Mucosa of descending colon (tissue), 3 donors: Measurements from ENCODE around the gene TEC. TPM values are rescaled to one million over a fixed set of nuclear protein-coding genes. Genes with fewer than 3 reads are reported as not detected.

Experiments used
- ATAC-seq: fragments of 200-7000 bp; cut with Tn5 transposase; one replicate; pipeline ENCODE4 v1.9.1; 2020; ENCODE audit warnings: mild to moderate bottlenecking, moderate library complexity
- DNase-seq, 3 donors: peaks; one replicate each; pipeline ENCODE4 v3.0.0-alpha.2; 2020
- H3K36me3 ChIP-seq: fragments of 200-600 bp; one replicate; pipeline ENCODE4 v1.8.0; 2021; ENCODE audit warnings: low read depth, mild to moderate bottlenecking
- H3K4me1 ChIP-seq: fragments of 200-600 bp; one replicate; pipeline ENCODE4 v1.8.0; 2021; ENCODE audit warnings: low read depth, mild to moderate bottlenecking
- H3K4me3 ChIP-seq: fragments of 200-600 bp; one replicate; pipeline ENCODE4 v1.8.0; 2021; ENCODE audit warnings: mild to moderate bottlenecking
- H3K9me3 ChIP-seq: fragments of 200-600 bp; one replicate; pipeline ENCODE4 v1.8.0; 2021; ENCODE audit warnings: mild to moderate bottlenecking
- CTCF ChIP-seq: fragments of 200-600 bp; IDR thresholded peaks from one replicate; pipeline ENCODE4 v1.8.0; 2022; ENCODE audit warnings: antibody characterized with exemption, mild to moderate bottlenecking
- intact Hi-C, 2 donors: fragments of 100-400 bp; cut with DNase I in 1 of 2; cut with micrococcal nuclease in 1 of 2; formaldehyde crosslinking; loops; one replicate each; pipeline versions ENCODE4 v1.11.0 to v1.11.1; 2022; cut with DNase I, micrococcal nuclease
- total RNA-seq, 3 donors: library from RNA; stranded (reverse); fragmentation: NEBNext Ultra II Directional in 2 of 3; extraction: Animal tissue kit (Norgen Biotek cat#: 25700) in 2 of 3; gene quantifications; one replicate each; pipeline versions ENCODE4 v1.2.1 to v1.2.4, GENCODE V29; 2021 to 2023
- donor health status: DM: no; HTN: no; CAD: no; lungs with moderate emphysema.
- donor health status: DM: no; HTN: no; CAD: no.
- donor health status: DM: no; HTN: yes; CAD: no.

TEC gene
- total RNA-seq, 3 donors from 2014 or later: 3.4 to 4.0 (median 3.8) TPM

- Histone ChIP-seq H3K4me3 (no peak overlapping the region), H3K9me3 (no peaks in the 10 kb centered on the region), H3K36me3 (no peaks in the 10 kb centered on the region), H3K4me1 (no peaks in the 10 kb centered on the region)
- ATAC-seq (no peak), DNase-seq (no peak)
- TF ChIP-seq CTCF: no peak
- intact Hi-C loops: no loop called here
Measured at GRCh38 chr4:48139691-48140090, 129.9 kb downstream of the TEC start.

GRCh38 chr4:48138936-48139335 lies 130.7 kb downstream of the TEC start:
- DNase-seq (peak in 1 of 3 donors; percentile 19), ATAC-seq (peak; percentile 79)
- H3K4me3 ChIP-seq: no peak overlapping the region
- no peaks in the 10 kb centered on the region for H3K4me1 ChIP-seq
- intact Hi-C loops: no loop called here
- no peaks in the 10 kb centered on the region for H3K36me3 ChIP-seq
- H3K9me3 ChIP-seq: no peaks in the 10 kb centered on the region
- no peak for TF ChIP-seq CTCF

- TF ChIP-seq CTCF: no peak
- ATAC-seq: no peak
- no peaks in the 10 kb centered on the region for H3K4me1 ChIP-seq
- intact Hi-C loops: no loop called here
- no peaks in the 10 kb centered on the region for H3K9me3 ChIP-seq
- H3K36me3 ChIP-seq: no peaks in the 10 kb centered on the region
- no peak for DNase-seq
- H3K4me3 ChIP-seq: no peak overlapping the region
Measured at GRCh38 chr4:48138511-48138910, 131.1 kb downstream of the TEC start.

- peak; percentile 61 for ATAC-seq
- TF ChIP-seq CTCF: no peak
- intact Hi-C loops: no loop called here
- H3K9me3 ChIP-seq: no peaks in the 10 kb centered on the region
- DNase-seq: no peak
- no peak overlapping the region for H3K4me3 ChIP-seq
- H3K4me1 ChIP-seq: no peaks in the 10 kb centered on the region
- no peaks in the 10 kb centered on the region for H3K36me3 ChIP-seq
Measured at GRCh38 chr4:48137846-48138245, 131.8 kb downstream of the TEC start.

GRCh38 chr4:48134081-48134480 lies 135.6 kb downstream of the TEC start, which contains the start of gene TXK:
Gene TXK, minus strand, starts transcription at chr4:48134250. Its CDS starts 80 bp downstream, at chr4:48134170.
- no peak for TF ChIP-seq CTCF
- ATAC-seq (no peak), DNase-seq (no peak)
- intact Hi-C loops: no loop called here
- H3K4me3 ChIP-seq: no peak within 1 kb of the TSS
- H3K36me3 ChIP-seq: no peaks in the 10 kb centered on the region
- H3K4me1 ChIP-seq: peaks cover 5% of the 10 kb centered on the region
- no peaks in the 10 kb centered on the region for H3K9me3 ChIP-seq

GRCh38 chr4:48133669-48134068 lies 136.0 kb downstream of the TEC start:
- ATAC-seq: no peak
- Histone ChIP-seq H3K36me3 (no peaks in the 10 kb centered on the region), H3K9me3 (no peaks in the 10 kb centered on the region), H3K4me1 (peaks cover 5% of the 10 kb centered on the region), H3K4me3 (no peak overlapping the region)
- no peak for DNase-seq
- intact Hi-C loops: no loop called here
- TF ChIP-seq CTCF: no peak
